Neural crest cell (in vitro differentiated cells): ENCODE results near the gene HMGCL. TPM values are rescaled to one million over a fixed set of nuclear protein-coding genes. Genes with fewer than 3 reads are reported as not detected.
"Not testable (repeated sequence)": the region's sequence is repeated elsewhere in the genome, so short reads cannot be mapped to it uniquely, and the experiment has no call there.

ENCODE experiments used
- DNase-seq: peaks from one replicate; pipeline ENCODE4 v3.0.0; 2021; ENCODE audit warnings: low read depth, mixed read lengths, low spot score
- H3K27ac Mint-ChIP-seq: one replicate; pipeline ENCODE4 v1.8.0; 2021; ENCODE audit warnings: mild to moderate bottlenecking, mixed read lengths; ENCODE audit not compliant: unreplicated experiment
- H3K27me3 Mint-ChIP-seq: 2 replicates; pipeline ENCODE4 v1.8.0; 2021; ENCODE audit warnings: low read depth, mild to moderate bottlenecking, mixed read lengths
- H3K36me3 Mint-ChIP-seq: 2 replicates; pipeline ENCODE4 v1.8.0; 2021; ENCODE audit warnings: low read depth, mild to moderate bottlenecking, mixed read lengths
- H3K4me1 Mint-ChIP-seq: 2 replicates; pipeline ENCODE4 v1.8.0; 2021; ENCODE audit warnings: mixed read lengths
- H3K4me3 Mint-ChIP-seq: one replicate; pipeline ENCODE4 v1.8.0; 2021; ENCODE audit warnings: mild to moderate bottlenecking, mixed read lengths
- H3K9me3 Mint-ChIP-seq: 2 replicates; pipeline ENCODE4 v1.8.0; 2021; ENCODE audit warnings: mixed read lengths
- CTCF ChIP-seq: fragments of 200-600 bp; sonication (generic); conservative IDR thresholded peaks from 2 replicates; pipeline ENCODE4 v1.5.0; 2021; ENCODE audit warnings: antibody characterized with exemption, mild to moderate bottlenecking
- total RNA-seq: library from RNA; stranded (reverse); gene quantifications from 2 replicates; pipeline ENCODE4 v1.2.1, GENCODE V29; 2021

HMGCL gene
- total RNA-seq, 1 donor from 2014 or later, result 17.4 TPM

GRCh38 chr1:23804183-23804835, 20.9 kb downstream of the HMGCL start:
- peak; percentile 48 for TF ChIP-seq CTCF
- H3K27me3 Mint-ChIP-seq, result peaks cover 2% of the 10 kb centered on the region
- no peaks in the 10 kb centered on the region for H3K36me3 Mint-ChIP-seq
- H3K27ac Mint-ChIP-seq, result no peak overlapping the region
- DNase-seq, result no peak
- H3K9me3 Mint-ChIP-seq, result no peaks in the 10 kb centered on the region
- peaks cover 18% of the 10 kb centered on the region for H3K4me1 Mint-ChIP-seq
- H3K4me3 Mint-ChIP-seq, result peak overlapping the region; percentile 85

GRCh38 chr1:23803674-23804073, 21.6 kb downstream of the HMGCL start:
- no peak for TF ChIP-seq CTCF
- Mint-ChIP-seq H3K4me3 (peak overlapping the region; percentile 85), H3K9me3 (no peaks in the 10 kb centered on the region), H3K27me3 (peaks cover 2% of the 10 kb centered on the region), H3K4me1 (peaks cover 18% of the 10 kb centered on the region), H3K27ac (no peak overlapping the region), H3K36me3 (no peaks in the 10 kb centered on the region)
- no peak for DNase-seq

- H3K36me3 Mint-ChIP-seq, H3K27ac Mint-ChIP-seq, DNase-seq, H3K9me3 Mint-ChIP-seq, H3K27me3 Mint-ChIP-seq: not testable (repeated sequence)
- Mint-ChIP-seq H3K4me3 (peak overlapping the region; percentile 97), H3K4me1 (peaks cover 18% of the 10 kb centered on the region)
Measured at GRCh38 chr1:23802809-23803342, 22.4 kb downstream of the HMGCL start.

GRCh38 chr1:23801876-23802275, 23.4 kb downstream of the HMGCL start:
- peaks cover 18% of the 10 kb centered on the region for H3K4me1 Mint-ChIP-seq
- no peak for TF ChIP-seq CTCF
- peak overlapping the region; percentile 97 for H3K4me3 Mint-ChIP-seq
- peaks cover 2% of the 10 kb centered on the region for H3K27me3 Mint-ChIP-seq
- H3K36me3 Mint-ChIP-seq, result no peaks in the 10 kb centered on the region
- no peak overlapping the region for H3K27ac Mint-ChIP-seq
- DNase-seq, result no peak
- no peaks in the 10 kb centered on the region for H3K9me3 Mint-ChIP-seq

- Mint-ChIP-seq H3K4me1 (peaks cover 18% of the 10 kb centered on the region), H3K36me3 (no peaks in the 10 kb centered on the region), H3K27ac (peak overlapping the region; percentile 71), H3K4me3 (peak overlapping the region; percentile 97), H3K9me3 (no peaks in the 10 kb centered on the region), H3K27me3 (peaks cover 2% of the 10 kb centered on the region)
- no peak for TF ChIP-seq CTCF
- DNase-seq, result no peak
Measured at GRCh38 chr1:23801338-23801748, 23.9 kb downstream of the HMGCL start.
